GM19467 (cell line): ENCODE measurements around the gene KRTAP20-1.

Experiments used
- ATAC-seq: cut with Tn5 transposase; IDR thresholded peaks from one replicate; pipeline ENCODE4 v1.9.1; 2021; ENCODE audit warnings: mild to moderate bottlenecking, moderate library complexity; ENCODE audit not compliant: unreplicated experiment

KRTAP20-1 gene

GRCh38 chr21:30616125-30616524, at the start of gene KRTAP20-1:
TSS of gene KRTAP20-1 (plus strand) at chr21:30616425. CDS start at chr21:30616455, 30 bp downstream.
- no peak for ATAC-seq

DNA sequence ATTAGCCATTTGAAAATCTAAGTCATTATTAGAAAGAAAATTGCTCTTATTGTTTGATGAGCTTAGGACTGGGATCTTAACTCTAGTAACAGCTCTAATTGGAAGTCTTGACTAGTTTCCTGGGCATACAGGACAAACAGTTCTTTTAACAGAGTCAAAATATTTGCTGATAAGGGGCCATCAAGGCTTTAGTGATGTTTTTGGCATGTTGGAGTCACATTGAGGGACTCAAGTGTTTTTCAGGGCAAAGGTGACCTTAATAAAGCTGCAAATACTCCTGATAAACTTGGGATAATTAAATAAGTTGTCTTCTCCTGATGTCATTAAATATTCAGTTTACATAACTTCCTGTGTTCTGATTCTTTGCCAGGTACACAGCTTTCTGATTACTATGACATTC, 48.6 kb upstream of the KRTAP20-1 start:
- ATAC-seq, result no peak

DNA sequence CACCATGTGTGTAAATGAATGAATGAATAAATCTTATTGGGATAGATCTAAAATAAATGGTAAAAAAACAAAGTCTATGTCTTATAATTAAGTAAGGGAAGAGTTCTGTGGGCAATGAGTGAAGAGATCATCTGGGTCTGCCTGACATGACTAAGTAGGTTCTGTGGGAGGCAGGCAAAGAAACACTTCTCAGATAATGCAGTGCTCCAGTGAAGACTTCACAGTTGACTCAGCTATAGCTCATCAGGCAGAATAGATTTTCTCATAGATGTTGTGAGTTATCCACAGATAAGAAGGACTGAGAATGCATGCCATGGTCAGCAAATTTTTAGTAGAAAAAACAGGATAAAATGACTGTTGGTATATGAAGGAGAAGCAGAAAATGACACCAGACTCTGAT, 38.5 kb upstream of the KRTAP20-1 start:
- no peak for ATAC-seq

DNA sequence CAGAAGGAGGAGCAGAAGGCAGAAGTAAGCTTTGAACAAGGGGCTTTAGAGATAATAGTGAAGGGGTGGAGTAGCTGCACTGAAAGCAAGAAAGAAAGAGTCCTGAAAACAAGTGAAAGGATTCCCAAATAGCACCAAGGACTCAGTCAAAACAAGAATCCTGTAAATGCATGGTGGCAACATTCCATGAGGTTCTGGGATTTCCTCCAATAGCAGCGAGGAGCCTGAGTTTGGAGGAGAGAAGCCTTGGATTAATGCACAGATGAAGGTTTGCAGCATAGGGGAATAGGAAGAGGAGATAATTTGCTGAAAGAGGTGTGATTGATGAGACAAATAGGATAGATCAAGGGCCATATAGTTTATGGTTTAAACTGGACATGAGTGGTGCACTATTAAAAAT, 36.9 kb upstream of the KRTAP20-1 start:
- no peak for ATAC-seq

GRCh38 chr21:30580132-30580531, 36.1 kb upstream of the KRTAP20-1 start:
- ATAC-seq, result no peak

DNA sequence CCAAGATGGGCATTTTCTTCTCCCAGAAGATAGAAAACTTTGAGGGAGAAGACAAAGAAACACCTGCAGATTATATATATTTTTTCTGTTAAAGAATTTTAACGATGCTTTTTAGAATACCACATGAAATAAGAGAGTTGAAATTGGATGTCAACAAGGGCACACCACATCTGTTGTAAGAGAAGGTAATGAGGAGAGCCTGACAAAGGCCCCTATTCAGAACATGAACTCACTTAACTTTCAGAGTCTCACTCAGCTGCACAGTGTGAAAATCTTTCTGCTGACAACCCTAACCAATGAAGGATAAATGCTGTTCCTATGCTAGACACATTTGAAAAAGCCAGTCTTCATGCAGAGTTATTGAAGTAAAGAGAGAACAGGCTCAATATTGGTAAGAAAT, 33.4 kb upstream of the KRTAP20-1 start:
- no peak for ATAC-seq

DNA sequence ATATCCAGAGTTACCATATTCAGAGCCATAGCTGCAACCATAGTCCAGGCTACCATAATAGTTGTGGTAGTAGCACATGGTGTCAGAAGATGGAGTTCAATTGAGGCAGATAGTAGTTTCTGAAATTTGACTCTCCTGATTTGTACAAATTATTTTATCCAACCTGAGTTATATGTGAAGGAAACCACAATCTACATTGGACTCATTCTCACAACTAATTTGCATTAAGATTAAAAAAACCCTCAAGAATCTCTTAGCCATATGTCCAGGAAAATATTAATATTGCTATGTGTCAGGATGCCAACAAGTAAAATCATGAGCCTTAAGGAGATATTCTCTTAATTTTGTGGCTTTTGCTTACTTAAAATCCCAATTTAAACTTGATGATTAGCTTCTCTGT, 25.9 kb upstream of the KRTAP20-1 start, which contains the start of gene KRTAP22-2:
KRTAP22-2 (minus strand) TSS at position 101 of the 400 bp plus-strand sequence.
- no peak for ATAC-seq

DNA sequence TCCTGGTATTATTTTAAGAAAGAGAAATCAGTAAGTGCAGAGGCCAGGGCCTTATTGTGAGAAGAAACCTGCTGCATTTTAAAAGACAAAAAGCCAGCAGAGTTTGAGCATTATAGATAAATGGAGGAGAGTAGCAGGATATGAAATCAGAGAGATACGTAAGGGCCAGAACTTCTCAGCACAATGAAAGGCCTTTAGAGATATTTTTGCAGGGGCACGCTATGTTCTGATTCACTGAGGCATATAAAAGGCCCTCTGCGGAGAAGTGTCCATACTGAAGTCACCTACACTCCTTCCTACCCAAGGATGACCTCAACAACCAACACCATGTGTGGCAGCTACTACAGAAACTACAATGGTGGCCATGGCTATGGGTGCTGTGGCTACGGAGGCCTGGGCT, 24.1 kb upstream of the KRTAP20-1 start, which contains the start of gene KRTAP6-3:
KRTAP6-3 (plus strand) TSS at position 301 of the 400 bp plus-strand sequence; CDS start at position 307, 6 bp downstream.
- no peak for ATAC-seq

DNA sequence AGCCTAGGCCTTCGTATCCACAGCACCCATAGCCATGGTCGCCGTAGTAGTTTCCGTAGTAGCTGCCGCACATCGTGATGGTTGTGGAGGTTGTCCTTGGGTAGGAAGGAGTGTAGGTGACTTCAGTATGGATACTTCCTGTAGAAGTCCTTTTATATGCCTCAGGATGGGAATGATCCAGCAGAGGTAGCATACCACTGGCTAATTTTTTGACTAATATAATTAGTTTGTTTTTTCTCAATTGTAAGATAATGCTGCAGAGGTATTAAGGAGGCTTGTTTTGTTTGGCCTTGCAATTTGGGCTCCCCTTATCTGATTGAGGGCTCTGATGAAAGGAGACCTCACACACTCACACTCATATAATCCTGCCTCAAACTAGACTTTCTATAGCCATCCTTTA, 17.4 kb upstream of the KRTAP20-1 start, which contains the start of gene KRTAP6-2:
KRTAP6-2 (minus strand) TSS at position 101 of the 400 bp plus-strand sequence; CDS start at position 73, 28 bp downstream.
- ATAC-seq, result no peak

- ATAC-seq, result no peak
These were observed 15.4 kb upstream of the KRTAP20-1 start, which contains the start of gene KRTAP22-1 for GRCh38 chr21:30600787-30601186. TSS of gene KRTAP22-1 (plus strand) at chr21:30601087.

DNA sequence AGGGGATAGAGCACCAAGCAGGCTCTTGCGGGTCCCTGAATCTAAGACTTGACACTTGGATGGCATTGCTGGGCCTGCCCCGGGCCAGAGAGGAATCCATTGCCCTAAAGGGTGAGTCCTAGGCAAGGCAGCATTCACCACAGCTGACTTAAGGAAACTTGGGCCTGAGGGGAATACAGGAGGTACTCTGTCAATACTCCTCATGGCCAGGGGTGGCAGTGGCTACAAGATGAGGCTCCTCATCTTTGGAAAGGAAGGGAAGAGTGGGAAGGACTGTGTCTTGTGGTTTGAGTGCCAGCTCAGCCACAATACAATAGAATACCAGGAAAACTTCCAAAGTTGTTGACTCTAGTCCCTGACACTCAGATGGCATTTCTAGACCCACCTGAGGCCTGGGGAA, 10.3 kb upstream of the KRTAP20-1 start:
- ATAC-seq, result no peak

GRCh38 chr21:30612132-30612531, 4.1 kb upstream of the KRTAP20-1 start:
- ATAC-seq, result no peak

DNA sequence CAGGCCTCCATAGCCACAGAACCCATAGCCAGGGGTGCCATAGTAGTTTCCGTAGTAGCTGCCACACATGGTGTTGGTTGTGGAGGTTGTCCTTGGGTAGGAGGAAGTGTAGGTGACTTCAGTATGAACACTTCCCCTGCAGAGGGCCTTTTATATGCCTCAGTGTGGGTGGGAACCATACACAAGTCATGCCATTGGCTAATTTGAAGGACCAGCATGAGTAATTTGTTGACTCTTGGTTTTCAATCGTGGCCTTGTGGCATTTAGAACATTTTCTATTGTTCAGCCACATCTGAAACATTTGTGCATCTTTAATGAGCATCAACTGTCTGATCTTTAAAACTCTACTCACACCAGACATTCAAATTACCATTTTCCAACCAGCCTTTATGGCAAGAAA, 2.4 kb upstream of the KRTAP20-1 start, which contains the start of gene KRTAP6-1:
KRTAP6-1 (minus strand) TSS at position 95 of the 400 bp plus-strand sequence; CDS start at position 69, 26 bp downstream.
- no peak for ATAC-seq

GRCh38 chr21:30615199-30615598, 1.0 kb upstream of the KRTAP20-1 start:
- no peak for ATAC-seq

DNA sequence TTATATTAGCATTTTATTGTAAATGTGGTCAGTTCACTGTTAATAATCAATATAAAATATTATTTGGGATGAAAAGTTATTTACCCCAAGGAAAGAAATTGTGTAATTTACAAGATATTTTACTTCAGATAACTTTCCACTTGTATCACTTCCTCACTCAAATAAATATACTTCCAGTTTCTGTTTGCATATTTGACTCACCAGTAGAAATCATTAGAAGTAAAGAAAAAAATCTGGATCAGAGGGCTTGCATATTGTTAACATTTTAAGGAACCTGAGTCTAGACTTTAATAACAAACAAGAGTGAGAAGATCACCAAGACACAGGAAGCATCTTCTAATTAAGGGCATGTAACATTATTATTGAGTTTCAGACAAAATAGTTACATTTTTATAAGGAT, 3.9 kb downstream of the KRTAP20-1 start:
- ATAC-seq, result no peak

- no peak for ATAC-seq
These were observed 4.3 kb downstream of the KRTAP20-1 start, which contains the start of gene KRTAP20-4 for GRCh38 chr21:30620522-30620921. TSS of gene KRTAP20-4 (plus strand) at chr21:30620627.

DNA sequence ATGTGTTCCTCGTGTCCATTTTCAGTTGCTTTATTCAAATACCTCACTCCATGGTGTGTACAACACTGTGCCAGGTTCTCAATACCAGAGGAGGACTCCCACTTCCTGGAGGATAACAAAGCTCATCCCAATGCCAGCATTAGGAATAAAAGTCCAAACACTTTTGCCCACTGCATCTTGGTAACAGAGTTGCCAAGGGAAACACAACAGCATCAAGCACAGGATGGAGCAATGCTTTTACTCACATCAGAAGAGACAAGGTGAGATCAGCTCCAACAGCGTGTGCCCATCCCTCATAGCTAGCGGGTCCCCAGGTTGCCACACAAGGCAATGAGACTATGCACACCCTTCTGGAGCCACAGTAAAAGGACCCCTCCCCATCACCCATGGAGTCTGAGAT, 7.1 kb downstream of the KRTAP20-1 start:
- ATAC-seq, result no peak

- no peak for ATAC-seq
These were observed 9.4 kb downstream of the KRTAP20-1 start for GRCh38 chr21:30625449-30626165.

GRCh38 chr21:30628109-30628508, 11.9 kb downstream of the KRTAP20-1 start:
- ATAC-seq, result no peak

DNA sequence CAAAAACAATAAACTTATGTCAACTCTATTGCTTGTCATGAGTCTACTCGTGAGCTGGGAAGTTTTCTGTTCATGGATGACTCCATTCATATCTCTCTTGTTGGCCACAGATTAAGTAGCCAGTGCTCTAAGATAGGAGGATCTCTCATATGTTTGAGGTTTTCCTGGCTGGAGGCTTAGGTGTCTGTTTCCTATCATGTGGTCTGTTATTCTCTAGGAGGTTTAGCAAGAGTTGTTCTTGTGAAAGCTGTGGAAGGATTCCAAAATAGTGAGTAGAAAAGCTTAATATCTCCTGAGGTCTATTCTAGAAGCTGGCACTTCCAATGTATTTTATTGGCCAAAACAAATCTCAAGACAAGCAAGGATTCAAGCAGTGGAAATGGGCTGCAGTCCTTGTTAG, 13.0 kb downstream of the KRTAP20-1 start:
- no peak for ATAC-seq

- ATAC-seq, result no peak
These were observed 18.7 kb downstream of the KRTAP20-1 start, which contains the start of gene KRTAP20-2 for GRCh38 chr21:30634906-30635305. TSS of gene KRTAP20-2 (plus strand) at chr21:30635206. CDS start at chr21:30635264, 58 bp downstream.

DNA sequence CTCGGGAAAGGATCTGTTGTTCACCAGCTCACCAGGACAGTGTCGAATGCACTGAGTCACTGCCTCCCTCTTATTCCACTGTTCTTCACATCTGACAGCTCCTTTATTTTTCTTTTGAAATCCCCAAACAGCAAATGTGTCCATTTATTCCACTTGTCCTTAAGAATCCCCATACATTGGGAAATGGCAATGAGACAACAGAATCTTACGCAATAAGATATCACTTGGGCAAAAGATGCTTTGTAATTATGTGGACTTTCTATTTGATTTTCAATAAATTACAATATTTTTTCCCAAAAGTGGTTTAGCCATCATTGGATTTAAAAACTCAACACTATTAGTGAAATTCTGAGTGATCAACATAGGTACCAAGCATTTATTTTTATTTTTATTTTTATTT, 22.5 kb downstream of the KRTAP20-1 start:
- no peak for ATAC-seq
